ENCODE results near the gene FGGY. TPM values are rescaled to one million over a fixed set of nuclear protein-coding genes. Genes with fewer than 3 reads are reported as not detected.

Gene FGGY
- total RNA-seq, 1 experiment from 2014 or later: 12.0 TPM

DNA sequence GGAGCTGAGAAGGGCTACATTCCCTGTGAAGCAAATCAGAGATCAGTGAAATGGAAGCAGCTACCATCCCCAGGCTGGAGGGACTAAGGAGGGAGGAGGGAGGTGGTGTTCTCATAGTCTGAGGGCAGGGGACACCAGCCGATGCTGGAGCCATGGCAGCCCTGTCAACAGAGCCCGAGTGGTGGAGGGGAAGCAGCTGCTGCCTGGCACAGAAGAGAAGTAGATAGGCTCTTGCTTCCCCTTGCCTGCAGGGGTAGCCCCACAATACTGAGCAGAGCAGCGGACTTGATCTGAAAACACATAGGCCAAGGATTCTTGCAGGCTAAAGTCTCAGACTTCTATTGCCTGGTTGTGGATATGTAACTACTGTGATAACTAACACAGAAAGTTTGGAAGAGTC is 255.1 kb downstream of the FGGY start (continued):
- TF ChIP-seq PRDM15 (CRISPR knock-in tag; IDR thresholded peaks at IDR 0.05) (no peak), ZNF423 (CRISPR knock-in tag; IDR thresholded peaks at IDR 0.05) (no peak), E2F4 (CRISPR knock-in tag; IDR thresholded peaks at IDR 0.05; ENCODE audit: borderline replicate concordance, low read depth) (no peak), HMGA2 (CRISPR knock-in tag; IDR thresholded peaks at IDR 0.05) (no peak), ETV6 (CRISPR knock-in tag; IDR thresholded peaks at IDR 0.05) (no peak), SOX15 (CRISPR knock-in tag; IDR thresholded peaks at IDR 0.05) (no peak)
- TF ChIP-seq, protein P1, sequence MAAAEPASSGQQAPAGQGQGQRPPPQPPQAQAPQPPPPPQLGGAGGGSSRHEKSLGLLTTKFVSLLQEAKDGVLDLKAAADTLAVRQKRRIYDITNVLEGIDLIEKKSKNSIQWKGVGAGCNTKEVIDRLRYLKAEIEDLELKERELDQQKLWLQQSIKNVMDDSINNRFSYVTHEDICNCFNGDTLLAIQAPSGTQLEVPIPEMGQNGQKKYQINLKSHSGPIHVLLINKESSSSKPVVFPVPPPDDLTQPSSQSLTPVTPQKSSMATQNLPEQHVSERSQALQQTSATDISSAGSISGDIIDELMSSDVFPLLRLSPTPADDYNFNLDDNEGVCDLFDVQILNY (CRISPR knock-in tag; IDR thresholded peaks at IDR 0.05): no peak

DNA sequence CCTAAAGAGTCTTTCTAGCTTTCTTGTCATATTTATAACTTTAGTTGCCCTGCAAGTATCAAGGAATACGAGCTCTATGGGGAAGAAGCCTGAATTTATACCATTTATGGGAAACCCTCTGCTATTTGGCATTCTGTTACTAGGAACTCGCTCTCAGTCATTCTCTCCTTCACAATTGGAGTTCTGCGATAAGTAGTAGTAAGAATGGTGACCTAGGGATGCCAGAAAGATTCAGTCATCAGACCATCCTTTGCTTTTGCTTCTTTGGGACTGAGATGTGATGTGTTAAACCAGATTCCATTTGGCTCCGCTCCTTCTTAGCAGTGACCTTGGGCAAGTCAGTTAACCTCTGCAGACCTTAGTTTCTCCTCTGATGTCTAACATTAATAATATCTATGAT is 256.5 kb downstream of the FGGY start:
- H3K4me3 Mint-ChIP-seq: no peak overlapping the region
- peaks cover 12% of the 10 kb centered on the region for H3K36me3 Mint-ChIP-seq
- no peak for DNase-seq (ENCODE audit: low spot score)
- no peaks in the 10 kb centered on the region for H3K27me3 Mint-ChIP-seq (ENCODE audit: low read depth)
- ATAC-seq: no peak
- POLR2A ChIA-PET: no interaction called here
- CTCF ChIA-PET: no interaction called here
- H3K4me1 Mint-ChIP-seq: 0 out of 2 replicates have a peak, but pooled peaks cover 3% of the 10 kb centered on the region
- peaks cover 26% of the 10 kb centered on the region for H3K9me3 Mint-ChIP-seq
- H3K27ac Mint-ChIP-seq: no peak overlapping the region
- no peak for TF ChIP-seq FOXP1 (CRISPR knock-in tag; IDR thresholded peaks at IDR 0.05; ENCODE audit: borderline replicate concordance)
- no peak for TF ChIP-seq IRF2 (CRISPR knock-in tag; IDR thresholded peaks at IDR 0.05; ENCODE audit: borderline replicate concordance, low read depth)
- no peak for TF ChIP-seq ZNF121 (CRISPR knock-in tag; IDR thresholded peaks at IDR 0.05)
- no peak for TF ChIP-seq JAZF1 (CRISPR knock-in tag; IDR thresholded peaks at IDR 0.05)
- no peak for TF ChIP-seq ZMAT4 (CRISPR knock-in tag; IDR thresholded peaks at IDR 0.05)
- no peak for TF ChIP-seq NR1H2 (CRISPR knock-in tag; IDR thresholded peaks at IDR 0.05)
- no peak for TF ChIP-seq CREM (CRISPR knock-in tag; IDR thresholded peaks at IDR 0.05)
- TF ChIP-seq, protein P2, sequence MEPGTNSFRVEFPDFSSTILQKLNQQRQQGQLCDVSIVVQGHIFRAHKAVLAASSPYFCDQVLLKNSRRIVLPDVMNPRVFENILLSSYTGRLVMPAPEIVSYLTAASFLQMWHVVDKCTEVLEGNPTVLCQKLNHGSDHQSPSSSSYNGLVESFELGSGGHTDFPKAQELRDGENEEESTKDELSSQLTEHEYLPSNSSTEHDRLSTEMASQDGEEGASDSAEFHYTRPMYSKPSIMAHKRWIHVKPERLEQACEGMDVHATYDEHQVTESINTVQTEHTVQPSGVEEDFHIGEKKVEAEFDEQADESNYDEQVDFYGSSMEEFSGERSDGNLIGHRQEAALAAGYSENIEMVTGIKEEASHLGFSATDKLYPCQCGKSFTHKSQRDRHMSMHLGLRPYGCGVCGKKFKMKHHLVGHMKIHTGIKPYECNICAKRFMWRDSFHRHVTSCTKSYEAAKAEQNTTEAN (CRISPR knock-in tag; IDR thresholded peaks at IDR 0.05): no peak
- TF ChIP-seq NFE2L1 (CRISPR knock-in tag; IDR thresholded peaks at IDR 0.05): no peak
- no peak for TF ChIP-seq EMX1 (CRISPR knock-in tag; IDR thresholded peaks at IDR 0.05)
- no peak for TF ChIP-seq ATF6 (CRISPR knock-in tag; IDR thresholded peaks at IDR 0.05)
- no peak for TF ChIP-seq ATF1 (CRISPR knock-in tag; IDR thresholded peaks at IDR 0.05)
- TF ChIP-seq NR3C1 (CRISPR knock-in tag; conservative IDR thresholded peaks at IDR 0.05; ENCODE audit: low read depth): no peak
- no peak for TF ChIP-seq ZNF532 (CRISPR knock-in tag; IDR thresholded peaks at IDR 0.05; ENCODE audit: borderline replicate concordance)
- no peak for TF ChIP-seq E2F4 (CRISPR knock-in tag; IDR thresholded peaks at IDR 0.05; ENCODE audit: borderline replicate concordance, low read depth)

Measured in WTC11 (cell line).